Inflammatory macrophage treated with lipopolysaccharide for 1 hour (primary cell): ENCODE data around the gene MYL7.

Experiments used
- DNase-seq, 2 donors: peaks; one replicate each; pipeline ENCODE4 v3.0.0-alpha.2; 2020 to 2022

Gene MYL7

GRCh38 chr7:44110719-44111635, 30.2 kb downstream of the MYL7 start:
- DNase-seq = no peak

GRCh38 chr7:44109991-44110390, 31.1 kb downstream of the MYL7 start:
- DNase-seq = no peak

GRCh38 chr7:44108768-44109750, 32.1 kb downstream of the MYL7 start:
- DNase-seq = no peak

GRCh38 chr7:44107961-44108767, 33.0 kb downstream of the MYL7 start:
- no peak for DNase-seq

GRCh38 chr7:44107116-44107960, 33.8 kb downstream of the MYL7 start:
- DNase-seq = no peak

- DNase-seq = no peak
These were observed 34.6 kb downstream of the MYL7 start for GRCh38 chr7:44106311-44107065.

- DNase-seq = no peak
These were observed 35.3 kb downstream of the MYL7 start for GRCh38 chr7:44105832-44106231.

GRCh38 chr7:44104860-44105771, 36.0 kb downstream of the MYL7 start:
- no peak for DNase-seq

GRCh38 chr7:44103923-44104859, 36.9 kb downstream of the MYL7 start, which contains the start of gene AEBP1:
Gene AEBP1, plus strand, starts transcription at chr7:44104345. Its CDS starts 321 bp downstream, at chr7:44104666.
- no peak for DNase-seq

GRCh38 chr7:44103566-44103922, 37.6 kb downstream of the MYL7 start:
- no peak for DNase-seq

GRCh38 chr7:44102846-44103565, 38.1 kb downstream of the MYL7 start:
- no peak for DNase-seq

GRCh38 chr7:44101966-44102845, 38.9 kb downstream of the MYL7 start:
- no peak for DNase-seq

GRCh38 chr7:44101303-44101965, 39.7 kb downstream of the MYL7 start:
- no peak for DNase-seq

- DNase-seq = no peak
These were observed 40.5 kb downstream of the MYL7 start for GRCh38 chr7:44100458-44101302.

- no peak for DNase-seq
These were observed 41.5 kb downstream of the MYL7 start for GRCh38 chr7:44099669-44100068.
